ENCODE measurements around the gene SLK. TPM values are rescaled to one million over a fixed set of nuclear protein-coding genes. Genes with fewer than 3 reads are reported as not detected.

Gene SLK
- total and polyA plus RNA-seq, 2 of the 13 experiments (the other 11 are each of a cell fraction or from before 2014, with no cell fraction given): 3.4 to 22.8 TPM

- POLR2A ChIA-PET: no interaction called here
- 97% methylated on average over 6 of the region's 6 CpGs for WGBS (ENCODE audit: low lambda C conversion rate)
These were observed 62.6 kb downstream of the SLK start for GRCh38 chr10:104029521-104029860.

More at GRCh38 chr10:104029521-104029860, 62.6 kb downstream of the SLK start:
- TF ChIP-seq TBX2 (CRISPR knock-in tag; IDR thresholded peaks at IDR 0.05; ENCODE audit: borderline replicate concordance) (no peak), AHR (CRISPR knock-in tag; IDR thresholded peaks at IDR 0.05) (no peak), ZSCAN22 (CRISPR knock-in tag; IDR thresholded peaks at IDR 0.05) (no peak), RFX3 (CRISPR knock-in tag; IDR thresholded peaks at IDR 0.05) (no peak), ZBTB42 (CRISPR knock-in tag; IDR thresholded peaks at IDR 0.05) (no peak), ZGPAT (CRISPR knock-in tag; IDR thresholded peaks at IDR 0.05) (no peak), CHD2 (IDR thresholded peaks at IDR 0.05; ENCODE audit: low read depth, low read length) (no peak), SCMH1 (CRISPR knock-in tag; IDR thresholded peaks at IDR 0.05; ENCODE audit: borderline replicate concordance) (no peak), HOXA7 (CRISPR knock-in tag; IDR thresholded peaks at IDR 0.05) (no peak), NR2F6 (IDR thresholded peaks at IDR 0.05) (no peak), NR2F6 (CRISPR knock-in tag; IDR thresholded peaks at IDR 0.05) (no peak), ARNTL (CRISPR knock-in tag; IDR thresholded peaks at IDR 0.05) (no peak), MAF1 (CRISPR knock-in tag; IDR thresholded peaks at IDR 0.05; ENCODE audit: borderline replicate concordance) (no peak), PHF20 (CRISPR knock-in tag; IDR thresholded peaks at IDR 0.05) (no peak), HIC2 (CRISPR knock-in tag; IDR thresholded peaks at IDR 0.05; ENCODE audit: low read depth) (no peak), ZFP37 (CRISPR knock-in tag; IDR thresholded peaks at IDR 0.05; ENCODE audit: borderline replicate concordance) (no peak), SMYD3 (CRISPR knock-in tag; IDR thresholded peaks at IDR 0.05) (no peak), KAT2B (IDR thresholded peaks at IDR 0.05; ENCODE audit: borderline replicate concordance, low read depth, low read length) (no peak), RXRA (CRISPR knock-in tag; IDR thresholded peaks at IDR 0.05) (no peak), SPEN (CRISPR knock-in tag; IDR thresholded peaks at IDR 0.05; ENCODE audit: low read depth) (no peak), PRDM4 (CRISPR knock-in tag; IDR thresholded peaks at IDR 0.05; ENCODE audit: borderline replicate concordance) (no peak)
- Histone ChIP-seq H3K9me3 (ENCODE audit: low read length) (no peaks in the 10 kb centered on the region), H3K27ac (ENCODE audit: extremely low read length, insufficient read depth, low read length) (no peak overlapping the region), H3K4me1 (ENCODE audit: insufficient read depth, low read length) (no peaks in the 10 kb centered on the region), H2AFZ (ENCODE audit: low read length) (no peak overlapping the region), H3K9ac (ENCODE audit: insufficient read depth, low read depth, low read length) (no peak overlapping the region), H3K4me2 (ENCODE audit: low read depth, low read length) (no peak overlapping the region), H3K4me3 (replicated peaks in 1 of 3; ENCODE audit: insufficient read depth in 1 of 3, low read depth in 2 of 3, low read length in 3 of 3) (no peak overlapping the region), H3K36me3 (replicated peaks in 1 of 2; ENCODE audit: control insufficient read depth in 1 of 2, insufficient read depth in 2 of 2, low read length in 2 of 2) (peaks cover 1 to 16% of the 10 kb centered on the region in 2 experiments; a peak in 3 of 5 replicates), H3K27me3 (ENCODE audit: control insufficient read depth in 1 of 2, insufficient read depth in 2 of 2, low read length in 2 of 2) (no peaks in the 10 kb centered on the region), H3K79me2 (ENCODE audit: insufficient read depth, low read length) (no peaks in the 10 kb centered on the region), H4K20me1 (ENCODE audit: insufficient read depth, low read length) (no peaks in the 10 kb centered on the region)
- no peak for DNase-seq (ENCODE audit: low spot score)
- BruUV-seq (replicated peaks): no TSS peak
- intact Hi-C loops (cut with micrococcal nuclease; ENCODE audit: unreplicated experiment): no loop called here
- in situ Hi-C loops (cut with HindIII; ENCODE audit: extremely low pct_ligation_motif_present, low pct_unique_long_range_greater_than_20kb): no loop called here
- no peak for FAIRE-seq
- ATAC-seq: no peak
- CTCF ChIA-PET (ENCODE audit: low intra/inter-chr PET ratio, low total read pairs): no interaction called here

Data from HepG2 (cell line).